ENCODE data around the gene KCNAB1.
A peak's percentile ranks its signal among the peaks of the same experiment; 100 is the strongest.
"Not testable (repeated sequence)": the region's sequence is repeated elsewhere in the genome, so short reads cannot be mapped to it uniquely, and the experiment has no call there.

The KCNAB1 gene

DNA sequence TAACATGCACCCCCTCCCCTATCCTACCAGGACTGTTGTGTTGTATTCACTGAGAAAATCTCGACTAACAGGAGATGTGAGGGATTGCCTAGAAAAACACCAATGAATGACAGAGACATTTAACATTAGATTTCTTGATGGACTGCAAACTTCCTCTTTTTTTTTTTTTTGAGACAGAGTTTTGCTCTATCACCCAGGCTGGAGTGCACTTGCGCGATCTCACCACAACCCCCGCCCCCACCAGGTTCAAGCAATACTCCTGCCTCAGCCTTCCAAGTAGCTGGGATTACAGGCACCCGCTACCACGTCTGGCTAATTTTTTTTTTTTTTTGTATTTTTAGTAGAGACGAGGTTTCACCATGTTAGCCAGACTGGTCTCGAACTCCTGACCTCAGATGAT, 17.0 kb downstream of the KCNAB1 start:
- DNase-seq (ENCODE audit: low read depth in 1 of 2, low spot score in 1 of 2) = not testable (repeated sequence)

DNA sequence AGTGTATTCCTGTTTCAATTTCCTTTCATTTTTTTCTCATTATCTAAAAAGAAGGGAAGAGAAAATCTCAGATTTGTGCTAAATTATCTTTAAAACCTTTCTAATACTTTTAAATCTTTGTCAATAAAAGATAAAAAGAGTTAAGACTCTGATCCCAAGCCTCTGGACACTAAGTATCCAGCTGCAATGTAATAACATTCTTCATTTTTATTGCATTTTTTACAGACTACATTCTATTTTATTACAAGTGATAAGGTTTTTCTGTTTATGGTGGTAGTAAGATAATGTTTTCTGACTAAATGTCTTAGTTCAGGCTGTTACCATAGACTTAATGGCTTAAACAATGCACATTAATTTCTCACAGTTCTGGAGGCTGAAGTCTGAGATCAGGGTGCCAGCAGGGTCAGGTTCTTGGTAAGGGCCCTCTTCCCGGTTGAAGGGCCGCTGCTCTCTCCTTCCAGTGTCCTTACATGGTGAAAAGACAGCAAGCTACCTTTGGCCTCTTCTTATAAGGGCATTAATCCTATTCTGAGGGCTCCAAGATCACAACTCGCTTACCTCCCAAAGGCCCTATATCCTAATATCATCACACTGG, 19.7 kb downstream of the KCNAB1 start:
- no peak for DNase-seq (ENCODE audit: low read depth in 1 of 2, low spot score in 1 of 2)

DNA sequence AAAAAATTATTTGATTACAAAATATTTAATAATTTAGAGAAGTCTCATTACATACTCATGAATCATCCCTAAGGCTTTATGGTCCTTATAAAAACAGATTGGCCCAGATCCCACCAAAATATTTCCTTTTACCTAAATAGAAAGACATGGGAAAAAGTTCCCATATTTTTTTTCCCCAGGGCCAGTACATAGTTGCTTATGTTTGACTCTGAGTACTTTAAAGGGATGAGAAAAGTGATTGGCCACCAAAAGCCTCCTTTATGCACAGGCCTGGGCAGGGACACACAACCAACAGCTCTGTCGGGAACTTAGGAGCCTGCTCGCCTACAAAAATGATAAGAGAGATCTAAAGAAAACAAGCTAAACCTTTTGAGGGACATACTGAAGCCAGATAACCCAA, 22.3 kb downstream of the KCNAB1 start:
- DNase-seq (ENCODE audit: low read depth in 1 of 2, low spot score in 1 of 2) = no peak

DNA sequence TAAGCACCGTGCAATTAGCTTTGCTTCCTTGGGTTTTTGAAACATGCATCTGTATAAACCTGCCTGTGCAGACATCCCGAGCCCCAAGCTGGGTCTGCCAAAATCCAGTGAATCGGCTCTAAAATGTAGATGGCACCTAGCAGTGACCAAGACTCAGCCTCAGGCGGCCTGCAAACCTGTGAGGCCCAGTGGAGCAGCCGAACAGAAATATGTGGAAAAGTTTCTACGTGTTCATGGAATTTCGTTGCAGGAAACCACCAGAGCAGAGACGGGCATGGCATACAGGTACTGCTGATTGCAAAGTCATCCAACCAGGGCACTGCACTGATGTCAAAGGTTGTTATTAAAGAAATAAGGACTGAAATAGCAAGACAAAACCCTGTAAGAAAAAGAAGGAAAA, 22.8 kb downstream of the KCNAB1 start:
- DNase-seq (ENCODE audit: low read depth in 1 of 2, low spot score in 1 of 2) = no peak

DNA sequence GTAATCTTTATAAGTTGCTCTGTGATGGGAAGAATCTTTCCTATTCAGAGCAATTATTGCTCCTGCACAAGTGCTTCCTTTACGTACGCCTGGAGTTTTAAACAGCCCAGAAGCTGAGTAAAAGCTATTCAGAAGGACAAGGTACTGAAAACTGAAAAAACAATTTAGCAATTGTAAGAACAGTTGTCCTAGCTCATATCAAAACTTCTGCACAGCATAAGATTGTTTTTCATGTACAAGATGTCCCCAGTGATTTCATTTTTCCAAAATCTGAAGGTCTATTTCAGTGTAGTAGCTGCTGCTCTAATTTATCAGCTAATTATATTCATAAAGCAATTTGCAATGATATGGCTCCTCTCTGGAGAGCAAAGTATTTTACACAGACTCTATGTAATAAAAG, 23.7 kb downstream of the KCNAB1 start:
- DNase-seq (ENCODE audit: low read depth in 1 of 2, low spot score in 1 of 2) = no peak

DNA sequence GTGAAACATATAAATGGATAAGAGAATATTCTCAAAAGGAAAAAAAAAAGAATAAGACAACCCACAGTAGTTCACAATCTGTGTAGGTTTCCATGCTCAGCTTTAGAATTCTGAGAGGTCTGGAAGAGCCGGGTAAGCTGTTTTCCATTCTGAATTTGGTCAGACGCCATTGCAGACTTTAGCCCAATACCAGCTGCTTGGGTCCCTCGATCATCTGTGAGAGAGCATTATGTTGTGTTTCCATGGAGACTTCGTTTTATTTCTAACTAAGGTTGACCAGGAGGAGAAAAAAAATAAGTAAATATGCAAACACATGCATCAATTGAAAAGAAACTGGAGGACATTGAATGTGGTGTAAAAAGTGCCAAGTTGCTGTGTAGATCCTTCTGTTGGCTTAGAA, 25.5 kb downstream of the KCNAB1 start:
- no peak for DNase-seq (ENCODE audit: low read depth in 1 of 2, low spot score in 1 of 2)

DNA sequence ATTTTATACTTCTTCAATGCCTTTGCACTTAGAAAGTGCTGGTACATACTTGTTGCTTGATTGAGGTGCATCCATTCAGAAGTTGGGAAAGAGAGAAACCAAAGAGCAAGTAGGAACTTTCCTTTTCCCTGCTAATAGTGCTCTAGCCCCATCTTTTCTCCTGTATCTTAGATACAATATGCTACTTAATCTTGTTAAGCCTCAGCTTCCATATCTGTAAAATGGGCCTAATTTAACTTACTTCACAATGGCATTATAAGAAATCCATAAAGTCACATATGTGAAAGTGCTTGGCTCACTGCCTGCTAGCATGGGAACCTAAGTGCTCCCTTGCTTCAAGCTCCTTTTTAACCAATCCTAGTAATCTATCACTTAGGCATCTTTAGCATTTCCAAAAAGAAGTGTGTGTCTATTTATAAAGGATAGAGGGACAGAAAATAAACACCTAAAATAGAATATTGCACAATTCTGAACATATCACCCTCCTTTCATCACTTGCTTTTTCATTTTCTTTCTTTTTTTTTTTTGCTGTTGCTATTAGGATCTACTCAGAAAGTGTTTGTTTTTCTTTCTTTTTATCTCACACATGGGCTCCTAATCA, 28.1 kb downstream of the KCNAB1 start:
- no peak for DNase-seq (ENCODE audit: low read depth in 1 of 2, low spot score in 1 of 2)

DNA sequence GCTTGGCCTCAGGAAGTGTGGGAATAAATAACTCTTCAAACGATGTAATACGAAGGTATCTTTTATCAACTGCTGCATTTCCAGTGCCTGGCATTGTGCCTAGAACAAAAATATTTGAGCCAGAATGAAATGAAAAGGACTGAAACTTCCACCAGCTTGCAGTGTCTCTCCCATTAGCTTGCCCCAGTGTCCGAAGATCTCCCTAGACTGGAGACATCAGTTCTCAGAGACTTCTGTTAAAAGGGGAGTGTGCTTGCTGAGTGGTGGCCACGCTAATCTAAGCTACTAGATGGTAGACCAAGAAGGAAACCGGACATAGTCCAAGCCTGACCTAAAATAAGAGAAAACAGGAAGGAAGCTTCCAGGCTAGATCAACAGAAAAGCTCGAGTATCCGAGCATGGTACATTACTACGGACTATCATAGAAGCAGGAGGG, 28.6 kb downstream of the KCNAB1 start:
- no peak for DNase-seq (ENCODE audit: low read depth in 1 of 2, low spot score in 1 of 2)

DNA sequence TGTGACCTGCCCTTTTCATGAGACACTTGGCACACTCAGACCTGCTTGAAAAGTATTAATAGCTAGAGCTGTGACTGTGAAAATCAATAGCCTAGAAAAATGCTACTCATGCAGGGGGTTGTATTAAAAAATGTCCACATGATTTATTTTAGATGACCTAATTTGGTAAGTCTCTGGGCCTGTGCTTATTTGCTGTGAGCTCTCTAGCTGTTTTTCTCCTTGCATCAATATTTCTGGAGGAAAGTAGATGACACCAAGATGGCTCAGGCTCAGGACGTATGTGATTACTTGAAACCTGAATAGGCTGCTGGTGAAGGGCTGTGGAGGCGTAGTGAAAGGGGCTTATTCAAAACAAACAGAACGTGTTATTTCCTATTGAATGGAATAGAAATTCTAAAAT, 29.5 kb downstream of the KCNAB1 start:
- DNase-seq (ENCODE audit: low read depth in 1 of 2, low spot score in 1 of 2) = no peak

DNA sequence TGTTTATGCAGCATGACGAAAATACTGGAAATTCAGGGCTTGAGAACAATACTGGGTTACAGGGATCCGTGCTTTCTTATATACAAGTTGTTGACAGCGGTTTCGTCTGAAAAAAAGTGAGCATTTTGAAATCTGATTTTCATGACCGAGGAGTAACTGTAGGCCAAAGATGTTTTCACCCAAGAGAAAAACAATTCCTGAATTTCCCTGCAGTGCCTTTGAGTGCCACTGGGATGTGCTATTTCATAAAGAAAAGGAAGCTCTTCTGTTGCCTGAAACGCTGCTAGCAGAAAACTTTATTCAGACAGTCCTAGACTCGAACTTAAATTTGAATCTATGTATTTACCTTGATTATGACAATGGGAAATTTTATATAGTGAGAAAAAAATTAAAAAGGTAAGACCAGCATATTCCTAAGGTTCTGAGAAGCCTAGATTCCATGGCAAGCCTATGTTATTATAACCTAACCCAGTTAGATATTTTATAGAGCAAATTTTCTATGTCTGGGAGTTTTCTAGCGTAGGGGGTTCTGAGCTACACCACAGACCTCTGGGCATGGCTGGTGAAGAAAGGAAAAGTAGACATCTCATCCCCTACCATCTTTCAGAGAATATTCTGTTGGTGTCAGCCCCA, 30.2 kb downstream of the KCNAB1 start:
- peak in 1 of 2 donors; percentile 11 for DNase-seq (ENCODE audit: low read depth in 1 of 2, low spot score in 1 of 2)

DNA sequence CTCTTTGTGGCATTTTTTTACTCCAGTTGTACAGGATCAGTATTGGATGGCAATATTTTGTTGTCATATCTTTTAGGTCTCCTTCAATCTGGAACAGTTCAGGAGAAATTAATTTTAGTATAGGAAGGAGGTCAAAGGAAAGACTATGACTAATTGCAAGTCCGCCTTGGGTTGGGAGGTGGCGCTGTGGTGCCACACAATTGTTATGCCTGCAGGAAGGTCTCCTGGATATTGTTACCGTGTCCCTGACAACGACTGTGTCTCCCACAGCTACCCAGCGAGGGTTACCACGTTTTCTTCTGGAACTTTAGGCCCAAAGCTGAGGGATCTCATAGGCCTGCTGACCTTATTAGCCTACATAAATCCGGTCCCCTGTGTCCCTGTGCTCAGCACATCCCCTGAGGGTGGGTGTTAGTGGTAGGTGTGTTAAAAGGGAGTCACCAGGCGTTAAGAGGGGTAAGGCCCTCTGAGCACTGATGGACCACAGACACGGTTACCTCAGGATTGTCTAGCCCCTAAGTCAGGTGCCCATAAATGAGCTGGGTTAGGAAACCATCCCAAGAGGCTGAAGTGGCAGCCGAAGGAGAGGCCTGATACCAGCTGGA, 31.5 kb downstream of the KCNAB1 start:
- peak; percentile 23 for DNase-seq (ENCODE audit: low read depth in 1 of 2, low spot score in 1 of 2)

DNA sequence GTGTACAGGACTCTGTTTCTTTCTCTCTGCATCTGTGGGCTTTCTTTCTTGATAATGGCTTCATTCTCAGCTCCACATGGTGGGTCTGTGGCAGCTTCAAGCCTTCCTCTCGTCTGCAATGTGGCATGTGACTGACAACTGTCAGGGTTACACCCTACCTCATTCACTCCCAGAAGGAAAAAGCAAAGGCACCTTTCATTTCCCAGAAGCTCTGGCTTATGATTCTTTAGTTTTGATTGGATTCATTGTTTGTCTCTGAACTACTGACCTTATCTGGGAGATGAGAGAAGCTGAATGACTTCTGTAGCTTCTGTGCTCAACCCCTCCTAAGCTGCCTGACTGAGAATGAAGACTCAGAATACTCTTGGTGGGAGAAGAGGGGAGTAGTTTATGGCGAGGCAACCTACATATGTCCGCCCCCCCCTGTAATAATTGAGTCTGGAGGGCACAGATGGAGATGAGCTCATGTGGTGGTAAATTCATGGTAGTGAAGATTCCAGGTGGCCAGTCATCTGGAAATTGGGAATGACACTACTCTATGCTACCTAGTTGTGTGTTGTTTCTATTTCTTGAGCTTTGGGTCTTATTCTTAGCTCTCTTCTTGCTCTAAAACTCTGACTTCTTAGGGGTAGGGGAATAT, 38.4 kb downstream of the KCNAB1 start:
- no peak for DNase-seq (ENCODE audit: low read depth in 1 of 2, low spot score in 1 of 2)

DNA sequence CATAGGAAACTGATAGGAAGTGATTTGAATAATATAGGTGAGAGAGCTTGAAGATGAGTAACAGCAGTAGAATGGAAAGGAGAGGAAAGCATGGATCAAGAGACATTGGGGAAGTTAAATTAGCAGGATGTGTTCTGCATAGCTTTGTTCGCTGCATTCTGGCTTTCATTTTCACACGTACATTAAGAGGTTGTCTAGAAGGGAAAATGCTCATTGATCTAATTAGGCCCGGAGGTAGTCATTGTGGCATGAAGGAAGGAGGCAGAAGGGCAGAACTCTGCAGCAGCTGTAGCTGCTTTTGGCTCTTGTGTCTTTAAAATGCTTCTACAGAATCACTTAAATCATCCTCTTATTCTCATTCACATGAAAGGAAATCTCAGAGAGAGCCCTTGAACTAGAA, 40.3 kb downstream of the KCNAB1 start:
- no peak for DNase-seq (ENCODE audit: low read depth in 1 of 2, low spot score in 1 of 2)

DNA sequence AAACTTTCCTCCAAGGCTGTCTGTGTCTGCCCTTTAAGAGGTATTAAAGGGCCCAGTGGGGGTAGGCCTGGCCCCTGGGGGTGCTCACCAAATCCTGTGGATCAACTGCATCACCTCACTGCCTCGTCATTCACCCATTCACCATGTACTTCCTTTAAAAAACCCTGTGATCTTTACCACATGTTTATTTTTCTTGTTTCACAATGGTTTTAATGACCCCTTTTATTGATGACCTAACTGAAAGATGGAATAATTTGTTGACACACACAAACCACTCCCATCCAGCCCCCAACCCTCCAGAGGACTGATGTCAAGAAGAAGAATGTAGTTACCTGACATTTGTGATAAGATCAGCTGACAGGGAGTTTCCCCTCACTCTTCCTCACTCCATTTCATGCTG, 40.8 kb downstream of the KCNAB1 start:
- no peak for DNase-seq (ENCODE audit: low read depth in 1 of 2, low spot score in 1 of 2)

DNA sequence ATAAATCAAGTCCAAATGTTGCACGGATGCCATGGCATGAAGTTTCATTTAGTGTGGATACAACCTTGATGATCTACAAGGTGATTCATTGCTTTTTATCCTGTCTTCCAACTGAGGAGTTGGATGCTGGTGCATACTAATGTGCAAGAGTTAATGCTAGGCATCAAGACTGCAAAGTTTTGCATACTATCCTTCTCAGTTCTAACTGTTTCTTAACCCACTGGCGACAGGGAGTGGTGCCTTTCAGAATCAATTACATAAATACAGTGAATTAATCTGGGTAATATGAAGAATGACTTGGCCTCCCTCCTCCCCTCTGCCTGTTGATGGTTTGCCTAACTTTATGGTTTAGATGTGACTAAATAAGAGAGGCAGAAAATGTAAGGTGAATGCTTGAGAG, 43.5 kb downstream of the KCNAB1 start:
- no peak for DNase-seq (ENCODE audit: low read depth in 1 of 2, low spot score in 1 of 2)

DNA sequence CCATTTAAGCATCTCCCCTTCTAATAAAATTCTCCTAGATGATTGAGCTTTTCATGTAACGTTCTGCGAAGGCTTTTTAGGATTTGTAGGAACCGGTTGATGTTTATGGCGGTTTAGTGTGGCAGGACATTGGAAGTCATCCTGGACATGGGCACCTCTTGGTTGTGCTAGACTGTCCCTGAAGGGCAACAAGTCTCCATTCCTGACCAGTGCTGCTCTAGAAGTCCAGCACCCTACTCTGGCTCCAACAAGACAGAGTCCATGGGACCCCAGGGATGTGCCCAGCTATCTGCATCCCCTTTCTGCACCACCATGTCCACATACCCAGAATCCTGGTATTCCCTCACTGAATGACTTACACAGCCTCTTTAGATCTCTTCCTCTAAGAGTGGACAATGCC, 46.4 kb downstream of the KCNAB1 start:
- no peak for DNase-seq (ENCODE audit: low read depth in 1 of 2, low spot score in 1 of 2)

DNA sequence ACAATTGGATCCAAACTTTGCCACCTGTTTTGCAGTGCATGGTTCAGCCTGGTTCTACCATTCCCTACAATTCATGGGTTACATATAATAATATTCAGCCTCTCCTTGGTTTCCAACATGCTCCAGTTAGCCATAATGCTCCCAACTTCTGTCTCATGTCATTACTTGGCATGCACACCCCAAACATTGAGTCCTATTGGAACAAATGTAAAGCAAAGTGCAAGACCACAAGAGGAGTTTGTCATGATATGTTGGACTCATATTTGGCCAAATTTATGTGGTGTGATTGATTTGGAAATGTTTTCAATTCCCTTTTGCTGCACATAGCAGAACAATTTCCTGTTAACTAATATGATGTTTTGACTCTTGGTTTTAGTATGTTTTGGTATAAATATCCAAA, 50.2 kb downstream of the KCNAB1 start:
- DNase-seq (ENCODE audit: low read depth in 1 of 2, low spot score in 1 of 2) = no peak

DNA sequence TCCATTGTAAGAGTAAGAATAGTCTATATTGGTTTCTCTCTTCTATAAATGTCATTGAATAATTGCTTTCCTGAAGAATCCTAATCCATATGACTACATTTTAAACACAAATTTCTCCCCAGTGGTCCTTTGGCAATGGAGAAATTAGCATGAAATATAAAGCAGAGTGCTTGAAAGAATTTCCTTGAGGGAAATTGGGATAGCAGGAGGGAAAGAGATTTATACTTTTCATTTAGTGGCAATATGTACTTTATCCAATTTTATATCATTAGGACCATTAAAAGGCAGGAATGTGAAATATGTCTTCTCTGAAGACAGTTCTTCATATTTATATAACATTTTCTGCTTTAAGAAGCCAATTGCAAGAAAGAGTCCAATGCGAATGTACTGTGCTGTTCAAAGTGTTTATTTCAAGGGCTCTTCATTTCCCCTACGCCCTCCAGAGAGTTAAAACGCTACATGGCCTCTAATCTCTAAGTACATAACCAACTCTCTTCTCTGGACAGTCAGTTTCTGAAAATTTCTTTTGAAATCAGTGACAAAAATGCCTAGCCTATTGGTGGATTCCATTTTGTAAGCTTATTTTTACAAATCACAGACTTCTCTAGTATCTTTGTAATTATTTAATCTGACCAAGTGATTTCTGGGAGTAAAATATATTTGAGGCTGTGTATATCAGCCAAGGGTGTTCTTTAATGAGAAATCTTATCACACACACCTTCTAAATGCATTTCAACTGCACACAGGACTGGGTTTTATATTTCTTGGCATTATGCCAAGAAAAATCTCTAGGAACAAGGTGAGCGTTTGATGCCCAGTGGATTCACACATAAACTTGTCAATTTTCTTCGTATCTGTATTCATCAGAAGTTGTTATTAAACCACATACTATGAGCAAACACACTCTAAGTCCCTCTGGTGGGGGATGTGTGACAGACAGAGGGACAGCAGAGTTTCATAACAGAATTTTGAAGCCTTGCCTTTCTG, 51.2 kb downstream of the KCNAB1 start:
- no peak for DNase-seq (ENCODE audit: low read depth in 1 of 2, low spot score in 1 of 2)

DNA sequence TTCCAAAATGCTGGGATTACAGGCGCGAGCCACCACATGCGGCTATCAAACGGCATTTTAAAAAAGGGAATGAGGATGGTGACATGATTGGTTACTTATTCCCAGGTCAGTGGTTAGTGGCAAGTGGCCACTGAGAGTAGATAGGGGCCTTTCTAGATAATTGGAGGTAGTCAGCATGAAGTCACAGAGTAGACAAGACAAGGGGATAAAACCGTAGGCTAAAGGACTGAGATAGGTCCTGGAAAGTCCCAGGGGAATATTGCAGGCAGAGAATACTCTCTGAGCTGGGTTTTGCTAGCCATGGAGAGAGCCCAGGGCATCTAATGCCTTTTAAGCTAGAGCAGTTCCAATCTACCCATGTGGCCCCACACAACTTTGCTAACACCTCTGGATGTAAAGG, 52.2 kb downstream of the KCNAB1 start:
- no peak for DNase-seq (ENCODE audit: low read depth in 1 of 2, low spot score in 1 of 2)

DNA sequence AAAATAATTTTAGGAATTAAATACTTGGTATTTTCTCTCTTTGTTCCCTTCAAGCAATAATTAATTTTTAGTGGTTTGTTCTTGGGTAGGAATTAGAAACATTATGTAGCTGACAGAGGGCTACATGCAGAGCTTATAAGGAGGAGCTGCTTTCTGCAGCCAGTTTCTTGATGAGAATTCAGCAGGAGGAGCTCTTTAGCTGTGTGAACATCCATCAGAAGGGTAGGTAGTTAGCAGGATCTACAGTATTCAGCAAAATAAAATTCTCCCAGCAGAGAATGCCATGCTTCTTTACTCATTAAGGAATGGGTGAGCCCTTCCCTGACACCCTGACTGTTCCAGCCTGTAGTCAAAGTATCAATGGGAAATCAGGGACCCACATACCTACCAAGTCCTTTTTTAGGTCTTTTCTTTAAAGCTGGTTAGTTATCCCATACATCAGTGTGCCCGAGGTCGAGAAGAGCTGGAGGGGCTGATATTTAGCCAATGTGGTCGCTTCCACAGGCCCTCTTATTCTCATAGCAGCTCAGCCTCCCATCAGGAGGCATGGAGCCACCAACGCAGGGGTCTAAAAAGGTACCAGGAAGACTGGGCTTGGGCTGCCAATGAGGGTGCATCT, 54.0 kb downstream of the KCNAB1 start:
- no peak for DNase-seq (ENCODE audit: low read depth in 1 of 2, low spot score in 1 of 2)
